H1 (cell line): ENCODE data around the gene PRADC1. TPM values are rescaled to one million over a fixed set of nuclear protein-coding genes. Genes with fewer than 3 reads are reported as not detected.
"Not testable (repeated sequence)": the region's sequence is repeated elsewhere in the genome, so short reads cannot be mapped to it uniquely, and the experiment has no call there.

Experiments
- CTCF ChIA-PET: fragments of 300-600 bp; sonication (Branson Sonifier 250); formaldehyde crosslinking; loops from one replicate; lab custom pipeline; 2021; ENCODE audit not compliant: partially characterized antibody; lab: Charles Lee
- POLR2A ChIA-PET: fragments of 300-600 bp; sonication (Branson Sonifier 250); formaldehyde crosslinking; loops from one replicate; lab custom pipeline; 2021; ENCODE audit warnings: inconsistent platforms; ENCODE audit not compliant: partially characterized antibody; lab: Charles Lee
- DNase-seq, 2 experiments: peaks; one replicate each; pipeline versions ENCODE4 v3.0.0 to v3.0.0-alpha.2; 2010 to 2022; ENCODE audit warnings: low spot score in 2 of 2, low read depth in 1 of 2, mixed read lengths in 1 of 2
- FAIRE-seq: peaks from 2 replicates; lab custom pipeline; 2011; peaks lifted over from hg19 to GRCh38; lab: Jason Lieb, UNC
- H2AFZ ChIP-seq: 2 replicates; pipeline ENCODE4 v1.8.1; 2012; ENCODE audit warnings: low read length, inconsistent platforms
- H2AK5ac ChIP-seq: 2 replicates; pipeline ENCODE4 v1.6.1; 2013; ENCODE audit warnings: low read depth, low read length
- H2BK120ac ChIP-seq: replicated peaks from 2 replicates; pipeline ENCODE3; 2013; ENCODE audit warnings: low read depth, low read length, inconsistent platforms
- H2BK12ac ChIP-seq: 2 replicates; pipeline ENCODE4 v1.6.1; 2013; ENCODE audit warnings: low read depth, low read length
- H2BK15ac ChIP-seq: 2 replicates; pipeline ENCODE4 v1.6.1; 2013; ENCODE audit warnings: low read length
- H2BK20ac ChIP-seq: 2 replicates; pipeline ENCODE4 v1.6.1; 2013; ENCODE audit warnings: low read length
- H2BK5ac ChIP-seq: 2 replicates; pipeline ENCODE4 v1.6.1; 2013; ENCODE audit warnings: low read depth, low read length
- H3K14ac ChIP-seq: 2 replicates; pipeline ENCODE4 v1.6.1; 2013; ENCODE audit warnings: inconsistent platforms; ENCODE audit not compliant: insufficient read length
- H3K18ac ChIP-seq: 2 replicates; pipeline ENCODE4 v1.6.1; 2013; ENCODE audit warnings: low read length; ENCODE audit errors: extremely low read depth
- H3K23ac ChIP-seq: 2 replicates; pipeline ENCODE4 v1.6.1; 2013; ENCODE audit warnings: inconsistent platforms; ENCODE audit not compliant: insufficient read length
- H3K23me2 ChIP-seq: 2 replicates; pipeline ENCODE4 v1.6.1; 2013; ENCODE audit warnings: low read depth, low read length
- H3K27ac ChIP-seq: 2 replicates; pipeline ENCODE4 v1.6.1; 2011; ENCODE audit warnings: low read depth, low read length, inconsistent platforms
- H3K27me3 ChIP-seq, 4 experiments: replicated peaks in 1 of 4; 1 replicate in 1 of 4; 2 replicates in 3 of 4; pipeline versions ENCODE4 v1.6.1 to v1.8.1; 2011 to 2013; ENCODE audit warnings: low read length in 3 of 4, mild to moderate bottlenecking in 3 of 4, inconsistent platforms in 2 of 4, mixed read lengths in 2 of 4, moderate library complexity in 1 of 4; ENCODE audit not compliant: control insufficient read depth in 3 of 4, insufficient read depth in 3 of 4; ENCODE audit errors: extremely low read depth in 1 of 4
- H3K36me3 ChIP-seq, 4 experiments: 2 replicates each; pipeline versions ENCODE4 v1.6.1 to v1.8.1; 2011 to 2013; ENCODE audit warnings: mild to moderate bottlenecking in 4 of 4, low read length in 3 of 4, moderate library complexity in 2 of 4, control low read depth in 1 of 4, inconsistent platforms in 1 of 4; ENCODE audit not compliant: insufficient read depth in 4 of 4, control insufficient read depth in 2 of 4
- H3K4ac ChIP-seq: replicated peaks from 2 replicates; pipeline ENCODE3; 2013; ENCODE audit warnings: low read length, low read depth, mixed read lengths, inconsistent platforms; ENCODE audit not compliant: insufficient read length
- H3K4me1 ChIP-seq, 4 experiments: replicated peaks in 1 of 4; 1 replicate in 1 of 4; 2 replicates in 3 of 4; pipeline versions ENCODE4 v1.6.1 to v1.8.1; 2011 to 2013; ENCODE audit warnings: low read length in 3 of 4, inconsistent platforms in 2 of 4, mixed read lengths in 1 of 4; ENCODE audit not compliant: insufficient read depth in 4 of 4, control insufficient read depth in 3 of 4
- H3K4me2 ChIP-seq, 2 experiments: 2 replicates each; pipeline versions ENCODE4 v1.6.1 to v1.8.1; 2011 to 2013; ENCODE audit warnings: low read depth in 2 of 2, low read length in 2 of 2, control low read depth in 1 of 2, inconsistent platforms in 1 of 2, mild to moderate bottlenecking in 1 of 2; ENCODE audit not compliant: insufficient read depth in 1 of 2
- H3K4me3 ChIP-seq, 4 experiments: fragments of 200-600, 300-600 bp in 1 of 4; sonication (generic), shearing (Covaris generic), sonication (Bioruptor Twin) in 1 of 4; 2 replicates each; pipeline versions ENCODE4 v1.5.1 to v1.8.1; 2011 to 2016; ENCODE audit warnings: low read length in 4 of 4, low read depth in 3 of 4, control low read depth in 2 of 4, inconsistent platforms in 2 of 4, mild to moderate bottlenecking in 2 of 4, mixed read lengths in 1 of 4, moderate library complexity in 1 of 4; ENCODE audit not compliant: insufficient read depth in 2 of 4; ENCODE audit errors: extremely low read depth in 1 of 4
- H3K56ac ChIP-seq: replicated peaks from 2 replicates; pipeline ENCODE3; 2013; ENCODE audit warnings: low read depth, mild to moderate bottlenecking, mixed read lengths, low read length, inconsistent platforms; ENCODE audit not compliant: insufficient read length
- H3K79me1 ChIP-seq: 2 replicates; pipeline ENCODE4 v1.6.1; 2013; ENCODE audit warnings: low read depth, low read length, control low read depth
- H3K79me2 ChIP-seq, 2 experiments: 2 replicates each; pipeline versions ENCODE4 v1.6.1 to v1.8.1; 2012 to 2013; ENCODE audit warnings: low read length in 2 of 2, mild to moderate bottlenecking in 2 of 2, inconsistent platforms in 1 of 2; ENCODE audit not compliant: insufficient read depth in 2 of 2, control insufficient read depth in 1 of 2
- H3K9ac ChIP-seq, 4 experiments: replicated peaks in 1 of 4; 1 replicate in 1 of 4; 2 replicates in 3 of 4; pipeline versions ENCODE4 v1.6.1 to v1.8.1; 2011 to 2013; ENCODE audit warnings: low read depth in 3 of 4, low read length in 3 of 4, control low read depth in 2 of 4, mild to moderate bottlenecking in 2 of 4, moderate library complexity in 2 of 4, inconsistent platforms in 1 of 4; ENCODE audit errors: extremely low read depth in 1 of 4
- H3K9me3 ChIP-seq, 2 experiments: 2 replicates each; pipeline versions ENCODE4 v1.6.1 to v1.8.1; 2012 to 2013; ENCODE audit warnings: mild to moderate bottlenecking in 2 of 2, moderate library complexity in 2 of 2, control low read depth in 1 of 2, inconsistent platforms in 1 of 2, low read depth in 1 of 2, low read length in 1 of 2, mixed read lengths in 1 of 2; ENCODE audit not compliant: insufficient read depth in 2 of 2
- H4K20me1 ChIP-seq, 2 experiments: replicated peaks in 1 of 2; 2 replicates each; pipeline versions ENCODE3 to v1.8.1; 2011 to 2013; ENCODE audit warnings: inconsistent platforms in 2 of 2, low read length in 2 of 2, mild to moderate bottlenecking in 1 of 2; ENCODE audit not compliant: insufficient read depth in 2 of 2, control insufficient read depth in 1 of 2
- H4K5ac ChIP-seq: 2 replicates; pipeline ENCODE4 v1.6.1; 2013; ENCODE audit warnings: low read length, low read depth, mixed read lengths, inconsistent platforms; ENCODE audit not compliant: insufficient read length
- H4K8ac ChIP-seq: 2 replicates; pipeline ENCODE4 v1.8.0; 2013; ENCODE audit warnings: mild to moderate bottlenecking, moderate library complexity, low read length, inconsistent platforms; ENCODE audit not compliant: insufficient read depth; ENCODE audit errors: extremely low read depth
- H4K91ac ChIP-seq: replicated peaks from 2 replicates; pipeline ENCODE3; 2013; ENCODE audit warnings: low read length, mixed read lengths, inconsistent platforms; ENCODE audit not compliant: insufficient read length
- WGBS, 2 experiments: shearing (Covaris generic) in 1 of 2; methylation state at CpG; one replicate each; pipeline versions ENCODE4 v1.1.6 to v1.1.7; 2013 to 2015; ENCODE audit warnings: low lambda C conversion rate in 2 of 2, mixed read lengths in 2 of 2, inconsistent platforms in 1 of 2, low coverage in 1 of 2, missing lambda C conversion rate in 1 of 2; ENCODE audit not compliant: insufficient replicate concordance in 2 of 2, insufficient coverage in 1 of 2, insufficient read length in 1 of 2; ENCODE audit errors: extremely low coverage in 1 of 2, missing lambda C conversion rate in 1 of 2; 5-methylcytosine and 5-hydroxymethylcytosine counted together
- polyA plus RNA-seq, 7 experiments: library from polyadenylated mRNA; depleted of rRNA in 3 of 7; stranded (reverse) in 5 of 7; unstranded in 2 of 7; fragments of >200 nt in 5 of 7; fragments of 200-250 nt in 2 of 7; gene quantifications; 1 replicate in 5 of 7; 2 replicates in 1 of 7; 4 replicates in 1 of 7; pipeline versions ENCODE4 v1.2.1 to v1.2.3, GENCODE V29; 2011 to 2013; ENCODE audit warnings: missing spikeins in 2 of 7, mixed read lengths in 2 of 7
- total RNA-seq: library from RNA; stranded (reverse); fragmentation: NEBNext Ultra II Directional; extraction: Animal tissue kit (Norgen Biotek cat#: 25700); gene quantifications from 2 replicates; pipeline ENCODE4 v1.2.1, GENCODE V29; 2021

The PRADC1 gene
- total and polyA plus RNA-seq, 2 of the 8 experiments (the other 6 are each of a cell fraction or from before 2014, with no cell fraction given): 8.9 to 13.1 TPM

DNA sequence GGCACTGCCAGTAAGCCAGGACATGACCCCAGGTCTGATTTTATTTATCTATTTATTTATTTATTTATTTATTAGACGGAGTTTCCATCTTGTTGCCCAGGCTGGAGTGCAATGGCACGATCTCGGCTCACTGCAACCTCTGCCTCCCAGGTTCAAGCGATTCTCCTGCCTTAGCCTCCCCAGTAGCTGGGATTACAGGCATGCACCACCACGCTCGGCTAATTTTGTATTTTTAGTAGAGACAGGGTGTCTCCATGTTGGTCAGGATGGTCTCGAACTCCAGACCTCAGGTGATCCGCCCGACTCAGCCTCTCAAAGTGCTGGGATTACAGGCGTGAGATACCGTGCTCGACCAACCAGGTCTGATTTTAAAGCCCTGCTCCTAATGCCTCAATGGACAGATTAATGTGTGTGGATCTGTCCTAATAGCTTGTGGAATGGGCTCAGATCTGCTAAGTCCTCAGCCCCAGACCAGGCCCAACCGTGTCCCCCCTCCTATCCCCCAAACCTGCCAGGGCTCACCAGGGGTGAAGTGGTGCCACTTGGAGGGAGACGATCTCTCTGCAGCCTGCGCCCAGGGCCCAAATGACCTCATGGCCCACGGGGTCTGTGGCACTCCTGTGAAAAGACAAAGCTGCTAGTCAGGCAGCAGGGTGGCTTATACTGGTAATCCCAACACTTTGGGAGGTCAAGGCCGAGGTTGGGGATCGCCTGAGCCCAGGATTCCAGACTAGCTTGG, 29.8 kb upstream of the PRADC1 start:
- peaks cover 7 to 20% of the 10 kb centered on the region in 2 experiments for H4K20me1 ChIP-seq
- H3K4me2 ChIP-seq, H4K8ac ChIP-seq, H2BK20ac ChIP-seq, H2BK5ac ChIP-seq, H2BK12ac ChIP-seq, H3K27me3 ChIP-seq, H2BK120ac ChIP-seq, H3K79me1 ChIP-seq, H3K9me3 ChIP-seq, H3K4ac ChIP-seq, H3K27ac ChIP-seq, H4K91ac ChIP-seq, DNase-seq, FAIRE-seq, H3K14ac ChIP-seq, H3K4me1 ChIP-seq, H3K23me2 ChIP-seq, H3K56ac ChIP-seq, H2BK15ac ChIP-seq, H3K79me2 ChIP-seq, H3K18ac ChIP-seq, H4K5ac ChIP-seq, H2AK5ac ChIP-seq, H3K23ac ChIP-seq, H2AFZ ChIP-seq, H3K4me3 ChIP-seq, H3K9ac ChIP-seq: not testable (repeated sequence)
- WGBS, 2 experiments: 89% methylated on average over 18 of the region's 18 CpGs; no CpG with 5 or more reads in 1 of the 2 experiments
- ChIA-PET POLR2A (interaction anchor here (0.8 to 3.0 kb wide), 7 partner anchors 9 to 29 kb away, joined by 3 to 11 read pairs (median 4); partner anchors contain the start of gene CCT7), CTCF (interaction anchor here (0.6 to 3.9 kb wide), 7 partner anchors 15 to 369 kb away, joined by 3 to 24 read pairs (median 4); no protein-coding TSS in a partner anchor)
- peaks cover 3 to 20% (median 8%) of the 10 kb centered on the region in 4 experiments; a peak in 5 of 8 replicates for H3K36me3 ChIP-seq
